Activated T-helper 1 cell treated with anti-CD3 and anti-CD28 coated beads, Interleukin-2, amount 50 U/mL, for 16 hours (primary cell): ENCODE measurements around the gene PSMB4.
"Not testable (repeated sequence)": the region's sequence is repeated elsewhere in the genome, so short reads cannot be mapped to it uniquely, and the experiment has no call there.

ENCODE experiments used
- DNase-seq, 2 donors: peaks; one replicate each; pipeline ENCODE4 v3.0.0-alpha.2; 2020; ENCODE audit warnings: low read depth in 1 of 2, low spot score in 1 of 2

Gene PSMB4

DNA sequence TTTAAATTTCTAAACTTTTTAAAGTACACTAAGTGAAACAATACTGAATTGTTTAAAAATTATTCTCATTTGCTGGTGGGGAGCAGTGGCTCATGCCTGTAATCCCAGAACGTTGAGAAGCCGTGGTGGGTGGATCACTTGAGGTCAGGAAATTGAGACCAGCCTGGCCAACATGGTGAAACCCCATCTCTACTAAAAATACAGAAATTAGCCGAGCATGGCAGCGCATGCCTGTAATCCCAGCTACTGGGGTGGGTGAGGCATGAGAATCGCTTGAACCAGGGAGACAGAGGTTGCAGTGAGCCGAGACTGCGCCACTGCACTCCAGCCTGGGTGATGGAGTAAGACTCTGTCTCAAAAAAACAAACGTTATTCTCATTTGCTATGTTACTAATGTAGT is 38.0 kb downstream of the PSMB4 start:
- not testable (repeated sequence) for DNase-seq

DNA sequence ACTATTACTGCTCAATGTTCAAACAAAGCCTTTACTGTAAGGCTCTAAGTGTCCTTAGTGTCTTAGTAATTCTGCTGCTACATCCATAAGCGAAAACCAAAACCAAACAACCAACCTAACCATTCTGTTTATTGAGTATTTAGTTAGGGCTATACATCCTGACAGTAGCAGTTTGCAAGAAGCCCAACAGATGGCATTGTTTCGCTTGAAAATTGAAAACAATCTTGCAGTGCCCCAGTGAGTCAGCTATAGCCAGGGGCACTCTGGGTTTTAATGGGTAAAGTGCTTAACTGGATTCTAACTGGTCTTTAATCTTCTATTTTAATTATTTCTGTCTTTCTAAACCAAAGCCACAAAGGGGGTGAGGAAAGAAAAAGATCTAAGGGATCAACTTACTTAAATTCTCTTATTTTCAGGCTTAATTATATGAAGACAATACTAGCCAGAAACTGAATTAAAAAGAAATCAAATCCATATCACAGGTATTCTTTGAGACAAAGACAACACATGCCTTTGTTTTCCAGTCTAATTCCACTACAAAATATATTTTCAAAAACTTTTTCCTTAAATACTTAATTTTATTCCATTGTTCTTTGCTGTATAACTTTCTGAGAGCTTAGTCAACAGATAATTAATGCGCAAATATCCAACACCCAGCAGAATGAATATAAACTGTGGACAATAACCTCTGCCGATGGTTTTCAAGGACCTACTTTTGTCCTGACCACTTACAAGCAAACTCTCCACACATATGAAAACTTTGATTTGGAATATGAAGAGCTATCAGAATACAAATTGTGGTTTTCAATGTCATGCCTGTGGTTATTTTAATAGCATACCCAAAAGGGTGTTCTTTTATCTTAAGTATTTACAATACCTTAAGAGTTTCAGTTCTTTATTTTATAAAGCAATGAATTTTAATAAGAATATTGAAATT is 44.7 kb downstream of the PSMB4 start:
- peak; percentile 16 to 22 for DNase-seq

DNA sequence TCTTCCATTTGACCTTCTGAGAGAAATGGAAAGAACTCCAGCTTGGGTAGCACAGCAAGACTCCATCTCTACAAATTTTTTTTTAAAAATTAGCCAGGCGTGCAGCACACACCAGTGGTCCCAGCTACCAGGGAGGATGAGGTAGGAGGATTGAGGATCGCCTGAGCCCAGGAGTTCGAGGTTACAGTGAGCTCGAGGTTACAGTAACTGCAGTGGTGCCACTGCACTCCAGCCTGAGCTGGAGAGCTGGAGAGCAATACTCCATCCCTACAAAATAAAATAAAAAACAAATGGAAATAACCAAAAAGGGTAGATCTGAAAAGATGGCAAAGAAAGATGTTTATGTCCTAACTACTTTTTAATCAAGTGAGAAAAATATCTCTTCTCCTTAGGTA is 45.4 kb downstream of the PSMB4 start:
- DNase-seq: no peak

DNA sequence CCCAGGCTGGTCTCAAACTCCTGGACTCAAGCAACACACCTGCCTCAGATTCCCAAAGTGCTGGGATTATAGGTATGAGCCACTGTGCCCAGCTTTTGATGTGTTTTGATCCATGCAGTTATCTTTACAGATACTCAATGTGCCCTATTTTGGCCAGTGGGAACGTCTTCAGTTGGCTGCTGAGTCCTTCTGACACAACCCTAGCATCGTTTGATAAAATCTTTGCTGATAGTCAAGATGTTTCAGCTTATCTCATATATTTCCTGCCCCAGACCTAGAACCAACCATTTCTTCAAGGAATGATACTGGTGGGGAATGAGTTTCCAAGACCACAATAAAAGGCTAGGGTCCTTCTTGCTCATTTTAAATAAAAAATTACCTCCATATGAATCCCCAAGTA is 48.3 kb downstream of the PSMB4 start:
- no peak for DNase-seq
